DOHH2 (cell line): ENCODE measurements around the gene TCF19.

Experiments
- H3F3A ChIP-seq: fragments of 200-600 bp; sonication (generic), shearing (Covaris generic); 2 replicates; pipeline ENCODE4 v1.6.0; 2016; ENCODE audit warnings: antibody characterized with exemption, mild to moderate bottlenecking; ENCODE audit not compliant: control insufficient read depth, insufficient read depth
- H3K27ac ChIP-seq: fragments of 200-600 bp; sonication (generic); 2 replicates; pipeline ENCODE4 v1.5.1; 2014; ENCODE audit warnings: low read depth, mild to moderate bottlenecking, low read length, moderate library complexity
- H3K27me3 ChIP-seq: fragments of 200-600 bp; sonication (generic); 2 replicates; pipeline ENCODE4 v1.6.1; 2014; ENCODE audit warnings: mild to moderate bottlenecking, low read length, mixed read lengths; ENCODE audit not compliant: control insufficient read depth
- H3K36me3 ChIP-seq: fragments of 200-600 bp; sonication (generic); 2 replicates; pipeline ENCODE4 v1.6.1; 2014; ENCODE audit warnings: mild to moderate bottlenecking, low read length, moderate library complexity, mixed read lengths; ENCODE audit not compliant: control insufficient read depth
- H3K4me1 ChIP-seq: fragments of 200-600 bp; sonication (generic); 2 replicates; pipeline ENCODE4 v1.6.1; 2014; ENCODE audit warnings: mild to moderate bottlenecking, low read length, mixed read lengths; ENCODE audit not compliant: control insufficient read depth
- H3K4me2 ChIP-seq: fragments of 200-600 bp; sonication (generic); 2 replicates; pipeline ENCODE4 v1.6.0; 2014; ENCODE audit warnings: mild to moderate bottlenecking, low read length, moderate library complexity
- H3K4me3 ChIP-seq: fragments of 200-600 bp; sonication (generic); 2 replicates; pipeline ENCODE4 v1.5.1; 2014; ENCODE audit warnings: mild to moderate bottlenecking, low read length, mixed read lengths
- H3K79me2 ChIP-seq: fragments of 200-600 bp; sonication (generic); 2 replicates; pipeline ENCODE4 v1.6.1; 2014; ENCODE audit warnings: mild to moderate bottlenecking, low read length, mixed read lengths; ENCODE audit not compliant: control insufficient read depth
- H3K9me2 ChIP-seq: fragments of 200-600 bp; sonication (generic); replicated peaks from 2 replicates; pipeline ENCODE4 v1.6.1; 2014; ENCODE audit warnings: mild to moderate bottlenecking, low read length, mixed read lengths; ENCODE audit not compliant: control insufficient read depth
- H3K9me3 ChIP-seq: fragments of 200-600 bp; sonication (generic); 2 replicates; pipeline ENCODE4 v1.6.1; 2014; ENCODE audit warnings: antibody characterized with exemption, low read length, mixed read lengths; ENCODE audit not compliant: control insufficient read depth, insufficient read depth
- H4K20me1 ChIP-seq: fragments of 200-600 bp; sonication (generic); 2 replicates; pipeline ENCODE4 v1.6.0; 2014; ENCODE audit warnings: low read depth, mild to moderate bottlenecking, antibody characterized with exemption, low read length, moderate library complexity; ENCODE audit not compliant: control insufficient read depth, insufficient read depth
- EZH2phosphoT487 ChIP-seq: fragments of 200-600 bp; sonication (generic); IDR thresholded peaks from 2 replicates; pipeline ENCODE4 v1.6.1; 2017; ENCODE audit warnings: borderline replicate concordance, mild to moderate bottlenecking, antibody characterized with exemption, low read length, moderate library complexity, mixed read lengths
- TF ChIP-seq, protein P1 (sequence below): fragments of 200-600 bp; sonication (generic); IDR thresholded peaks from one replicate; pipeline ENCODE4 v1.5.1; 2014; ENCODE audit warnings: antibody characterized with exemption, mild to moderate bottlenecking, low read depth, low read length; ENCODE audit not compliant: poor library complexity, severe bottlenecking

Gene TCF19

DNA sequence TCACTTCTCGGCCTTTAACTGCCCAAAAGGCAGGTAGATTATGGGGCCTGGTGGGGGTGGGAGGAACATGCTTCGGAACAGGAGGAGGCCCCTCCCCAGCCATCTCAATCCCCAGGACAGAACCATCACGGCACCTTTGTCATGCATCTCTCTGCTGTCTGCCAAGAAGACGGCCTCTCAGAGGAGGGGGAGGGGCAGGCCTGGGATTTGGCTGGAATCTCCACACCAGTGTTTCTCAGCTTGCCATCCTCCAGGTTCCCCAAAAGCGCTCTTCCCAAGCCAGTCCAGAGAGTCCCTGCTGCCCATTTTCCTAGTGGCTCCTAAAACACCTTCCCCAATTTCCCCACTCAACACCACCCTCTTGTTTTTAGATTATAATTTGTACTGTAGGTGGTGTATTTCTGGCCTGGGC is 14.6 kb downstream of the TCF19 start:
- no peak overlapping the region for H3K4me3 ChIP-seq
- H3K9me3 ChIP-seq, result no peaks in the 10 kb centered on the region
- H3K27me3 ChIP-seq, result no peaks in the 10 kb centered on the region
- no peak overlapping the region for H3K27ac ChIP-seq
- no peaks in the 10 kb centered on the region for H3K4me1 ChIP-seq
- H3K36me3 ChIP-seq, result no peaks in the 10 kb centered on the region
- H3K9me2 ChIP-seq, result no peaks in the 10 kb centered on the region
- H3K4me2 ChIP-seq, result no peak overlapping the region
- TF ChIP-seq EZH2phosphoT487, result no peak
- TF ChIP-seq, protein P1, sequence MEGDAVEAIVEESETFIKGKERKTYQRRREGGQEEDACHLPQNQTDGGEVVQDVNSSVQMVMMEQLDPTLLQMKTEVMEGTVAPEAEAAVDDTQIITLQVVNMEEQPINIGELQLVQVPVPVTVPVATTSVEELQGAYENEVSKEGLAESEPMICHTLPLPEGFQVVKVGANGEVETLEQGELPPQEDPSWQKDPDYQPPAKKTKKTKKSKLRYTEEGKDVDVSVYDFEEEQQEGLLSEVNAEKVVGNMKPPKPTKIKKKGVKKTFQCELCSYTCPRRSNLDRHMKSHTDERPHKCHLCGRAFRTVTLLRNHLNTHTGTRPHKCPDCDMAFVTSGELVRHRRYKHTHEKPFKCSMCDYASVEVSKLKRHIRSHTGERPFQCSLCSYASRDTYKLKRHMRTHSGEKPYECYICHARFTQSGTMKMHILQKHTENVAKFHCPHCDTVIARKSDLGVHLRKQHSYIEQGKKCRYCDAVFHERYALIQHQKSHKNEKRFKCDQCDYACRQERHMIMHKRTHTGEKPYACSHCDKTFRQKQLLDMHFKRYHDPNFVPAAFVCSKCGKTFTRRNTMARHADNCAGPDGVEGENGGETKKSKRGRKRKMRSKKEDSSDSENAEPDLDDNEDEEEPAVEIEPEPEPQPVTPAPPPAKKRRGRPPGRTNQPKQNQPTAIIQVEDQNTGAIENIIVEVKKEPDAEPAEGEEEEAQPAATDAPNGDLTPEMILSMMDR, result no peak
- no peaks in the 10 kb centered on the region for H4K20me1 ChIP-seq
- no peaks in the 10 kb centered on the region for H3K79me2 ChIP-seq
- H3F3A ChIP-seq, result no peaks in the 10 kb centered on the region

DNA sequence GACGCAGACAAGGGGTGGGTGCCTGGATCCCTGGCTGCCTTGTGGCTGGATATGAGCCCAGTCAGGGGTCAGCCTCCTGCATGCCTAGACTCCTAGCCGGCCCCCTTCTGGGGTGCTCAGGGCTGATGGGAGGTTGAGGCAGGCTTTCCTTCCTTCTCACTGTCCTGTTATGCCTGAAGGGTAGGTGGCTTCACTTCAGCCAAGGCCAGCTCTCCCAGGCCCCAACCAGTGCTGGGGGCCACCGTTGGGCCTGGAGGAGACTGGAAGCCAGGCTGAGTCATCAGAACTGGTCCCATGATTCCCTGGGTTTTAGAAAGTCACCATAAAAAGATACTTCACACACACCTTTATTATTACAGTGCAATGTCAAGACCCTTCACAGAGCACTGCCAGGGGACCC is 15.0 kb downstream of the TCF19 start:
- Histone ChIP-seq H3K36me3 (no peaks in the 10 kb centered on the region), H3F3A (no peaks in the 10 kb centered on the region), H3K4me3 (no peak overlapping the region), H3K4me2 (no peak overlapping the region), H3K27ac (no peak overlapping the region), H3K79me2 (no peaks in the 10 kb centered on the region), H3K4me1 (peaks cover 2% of the 10 kb centered on the region; the same call in 1 of the 2 replicates), H3K27me3 (no peaks in the 10 kb centered on the region), H3K9me2 (no peaks in the 10 kb centered on the region), H4K20me1 (no peaks in the 10 kb centered on the region), H3K9me3 (no peaks in the 10 kb centered on the region)
- TF ChIP-seq EZH2phosphoT487, result no peak
- TF ChIP-seq, protein P1, result no peak

DNA sequence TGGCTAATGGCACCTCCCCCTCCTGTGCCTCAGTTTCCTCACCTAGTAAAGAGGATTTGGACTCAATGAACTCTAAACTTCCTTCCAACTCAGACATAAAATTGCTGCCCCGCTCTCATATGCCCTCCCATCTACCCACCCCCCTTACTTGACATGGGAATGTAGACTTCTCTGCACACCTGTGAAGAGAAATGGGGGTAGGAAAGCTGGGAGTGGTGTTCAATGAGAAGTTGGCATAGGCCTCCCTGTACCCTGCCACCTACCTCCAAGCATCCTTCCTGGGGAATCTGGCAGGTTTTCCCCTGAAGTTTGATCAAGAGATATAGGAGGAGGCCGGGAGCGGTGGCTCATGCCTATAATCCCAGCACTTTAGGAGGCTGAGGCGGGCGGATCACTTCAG is 16.0 kb downstream of the TCF19 start:
- Histone ChIP-seq H3K27me3 (no peaks in the 10 kb centered on the region), H3K4me1 (peaks cover 8% of the 10 kb centered on the region), H3F3A (no peaks in the 10 kb centered on the region), H3K36me3 (no peaks in the 10 kb centered on the region), H3K9me2 (no peaks in the 10 kb centered on the region), H3K4me2 (no peak overlapping the region), H3K79me2 (no peaks in the 10 kb centered on the region), H4K20me1 (no peaks in the 10 kb centered on the region), H3K27ac (no peak overlapping the region), H3K9me3 (no peaks in the 10 kb centered on the region), H3K4me3 (no peak overlapping the region)
- TF ChIP-seq EZH2phosphoT487, result no peak
- TF ChIP-seq, protein P1, result no peak

DNA sequence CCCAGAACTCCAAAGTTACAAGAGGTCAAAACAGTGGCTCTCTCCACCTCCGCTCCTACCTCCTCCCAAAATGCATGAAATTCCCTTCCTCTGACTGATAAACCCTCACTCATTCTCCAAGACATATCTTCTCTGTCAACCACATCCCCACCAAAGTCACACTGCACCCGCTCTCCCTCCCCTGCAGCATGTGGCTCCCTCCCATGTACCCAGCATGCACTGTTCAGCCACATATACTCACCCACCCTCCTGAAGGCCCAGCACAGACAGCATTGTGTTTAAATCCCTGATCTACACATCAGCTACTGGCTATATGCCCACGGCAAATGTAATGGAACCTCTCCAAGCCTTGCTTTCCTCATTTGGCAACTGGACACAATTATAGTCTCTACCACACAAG is 17.6 kb downstream of the TCF19 start:
- Histone ChIP-seq H3K9me3 (no peaks in the 10 kb centered on the region), H3K27me3 (no peaks in the 10 kb centered on the region), H3K36me3 (no peaks in the 10 kb centered on the region), H3K4me2 (no peak overlapping the region), H3K4me1 (peaks cover 8% of the 10 kb centered on the region), H4K20me1 (no peaks in the 10 kb centered on the region), H3K27ac (no peak overlapping the region), H3K79me2 (no peaks in the 10 kb centered on the region), H3K9me2 (no peaks in the 10 kb centered on the region), H3F3A (no peaks in the 10 kb centered on the region), H3K4me3 (no peak overlapping the region)
- no peak for TF ChIP-seq EZH2phosphoT487
- TF ChIP-seq, protein P1, result no peak
